Measurements from ENCODE around the gene C1QTNF5. TPM values are rescaled to one million over a fixed set of nuclear protein-coding genes. Genes with fewer than 3 reads are reported as not detected.

Gene C1QTNF5
- total and polyA plus RNA-seq, 2 of the 8 experiments (the other 6 are each of a cell fraction or from before 2014, with no cell fraction given) = 2.2 to 2.7 TPM

DNA sequence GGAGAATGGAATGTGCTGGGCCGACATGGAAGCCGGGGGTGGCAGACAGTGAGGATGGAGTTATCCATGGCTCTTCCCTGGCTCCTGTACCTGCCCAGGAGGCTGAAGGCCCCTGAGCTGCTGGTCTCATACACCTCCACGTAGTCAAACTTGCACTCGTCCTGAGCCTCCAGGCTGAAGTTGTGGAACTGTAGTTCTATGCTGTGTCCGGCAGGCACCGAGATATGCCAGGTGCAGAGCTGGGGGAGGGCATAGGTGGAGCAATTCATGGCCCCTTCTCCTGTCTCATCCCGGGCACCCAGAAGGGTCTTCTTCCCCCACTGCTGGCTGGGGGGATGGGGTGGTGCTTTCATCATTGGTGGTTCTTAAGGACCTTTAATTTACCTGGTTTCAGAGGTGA is 3.0 kb upstream of the C1QTNF5 start:
- H3K14ac ChIP-seq (ENCODE audit: insufficient read length) = no peak overlapping the region
- CTCF ChIA-PET (ENCODE audit: partially characterized antibody) = interaction anchor here (1.1 to 20.0 kb wide), 10 partner anchors 9 to 237 kb away, joined by 3 to 463 read pairs (median 6); partner anchors contain the start of genes MCAM and USP2
- H3K9me3 ChIP-seq (ENCODE audit: insufficient read depth in 2 of 2, low read depth in 1 of 2, low read length in 1 of 2) = no peaks in the 10 kb centered on the region
- H3K36me3 ChIP-seq (ENCODE audit: control insufficient read depth in 2 of 4, insufficient read depth in 4 of 4, low read length in 3 of 4) = no peaks in the 10 kb centered on the region
- H4K91ac ChIP-seq (replicated peaks; ENCODE audit: insufficient read length, low read length) = no peak overlapping the region
- H3K56ac ChIP-seq (replicated peaks; ENCODE audit: insufficient read length, low read depth, low read length) = no peak overlapping the region
- POLR2A ChIA-PET (ENCODE audit: partially characterized antibody) = interaction anchor here (1.0 to 1.6 kb wide), 3 partner anchors 28 to 75 kb away, joined by 3 read pairs; no protein-coding TSS in a partner anchor
- H2AK5ac ChIP-seq (ENCODE audit: low read depth, low read length) = 0 out of 2 replicates have a peak overlapping the region, but pooled peaks have one; percentile 13
- H3K9ac ChIP-seq (replicated peaks in 1 of 4; ENCODE audit: extremely low read depth in 1 of 4, low read depth in 3 of 4, low read length in 3 of 4) = no peak overlapping the region
- no peak overlapping the region for H2BK15ac ChIP-seq (ENCODE audit: low read length)
- no peak overlapping the region for H2BK20ac ChIP-seq (ENCODE audit: low read length)
- H4K8ac ChIP-seq (ENCODE audit: extremely low read depth, insufficient read depth, low read length) = no peak overlapping the region; the same call in 1 of the 2 replicates
- H2BK5ac ChIP-seq (ENCODE audit: low read depth, low read length) = no peak overlapping the region
- FAIRE-seq (no peak), DNase-seq (ENCODE audit: low read depth in 1 of 2, low spot score in 2 of 2) (no peak)
- H4K20me1 ChIP-seq (replicated peaks in 1 of 2; ENCODE audit: control insufficient read depth in 1 of 2, insufficient read depth in 2 of 2, low read length in 2 of 2) = peaks cover 3 to 9% of the 10 kb centered on the region in 2 experiments
- H3K79me1 ChIP-seq (ENCODE audit: low read depth, low read length) = no peaks in the 10 kb centered on the region; the same call in 1 of the 2 replicates
- H3K23me2 ChIP-seq (ENCODE audit: low read depth, low read length) = peaks cover 17% of the 10 kb centered on the region; the same call in 1 of the 2 replicates
- peaks cover 5 to 20% (median 16%) of the 10 kb centered on the region in 4 experiments; a peak in 6 of 7 replicates for H3K4me1 ChIP-seq (replicated peaks in 1 of 4; ENCODE audit: control insufficient read depth in 3 of 4, insufficient read depth in 4 of 4, low read length in 3 of 4)
- H2BK120ac ChIP-seq (replicated peaks; ENCODE audit: low read depth, low read length) = no peak overlapping the region
- no peak overlapping the region for H2AFZ ChIP-seq (ENCODE audit: low read length)
- no peak for TF ChIP-seq NANOG (IDR thresholded peaks at IDR 0.05; ENCODE audit: insufficient read depth, low read depth, low read length, poor library complexity, severe bottlenecking)
- TF ChIP-seq POLR2A (IDR thresholded peaks at IDR 0.05; ENCODE audit: control extremely low read depth in 1 of 2, low read depth in 2 of 2, low read length in 2 of 2) = no peak
- no peak overlapping the region for H3K4me3 ChIP-seq (ENCODE audit: extremely low read depth in 1 of 4, insufficient read depth in 2 of 4, low read depth in 3 of 4, low read length in 4 of 4)
- no peak overlapping the region for H3K4me2 ChIP-seq (ENCODE audit: insufficient read depth in 1 of 2, low read depth in 2 of 2, low read length in 2 of 2)
- H3K18ac ChIP-seq (ENCODE audit: extremely low read depth, low read length) = no peak overlapping the region
- 89% methylated on average over 7 of the region's 7 CpGs; no CpG with 5 or more reads in 1 of the 2 experiments for WGBS, 2 experiments (ENCODE audit: extremely low coverage in 1 of 2, insufficient coverage in 1 of 2, insufficient read length in 1 of 2, insufficient replicate concordance in 2 of 2, low coverage in 1 of 2, low lambda C conversion rate in 2 of 2, missing lambda C conversion rate in 1 of 2)
- H3K27me3 ChIP-seq (replicated peaks in 1 of 4; ENCODE audit: control insufficient read depth in 3 of 4, extremely low read depth in 1 of 4, insufficient read depth in 3 of 4, low read length in 3 of 4) = peaks cover 12 to 45% (median 32%) of the 10 kb centered on the region in 4 experiments
- no peak overlapping the region for H3K23ac ChIP-seq (ENCODE audit: insufficient read length)
- no peak overlapping the region for H3K4ac ChIP-seq (replicated peaks; ENCODE audit: insufficient read length, low read depth, low read length)
- no peaks in the 10 kb centered on the region for H3K79me2 ChIP-seq (ENCODE audit: control insufficient read depth in 1 of 2, insufficient read depth in 2 of 2, low read length in 2 of 2)
- no peak overlapping the region for H2BK12ac ChIP-seq (ENCODE audit: low read depth, low read length)
- no peak overlapping the region for H3K27ac ChIP-seq (ENCODE audit: low read depth, low read length)
- no peak overlapping the region for H4K5ac ChIP-seq (ENCODE audit: insufficient read length, low read depth, low read length)

Measured in H1 (cell line).